Amygdala (tissue), 56 donors: ENCODE measurements around the gene FUS.
"Not testable (repeated sequence)": the region's sequence is repeated elsewhere in the genome, so short reads cannot be mapped to it uniquely, and the experiment has no call there.

ENCODE experiments used
- DNase-seq, 56 donors: peaks; one replicate each; lab custom pipeline; 2025; lab: John Stamatoyannopoulos, UW

Gene FUS

GRCh38 chr16:31143011-31143693, 36.8 kb upstream of the FUS start:
- no peak for DNase-seq

GRCh38 chr16:31143694-31144148, 36.2 kb upstream of the FUS start:
- DNase-seq, result no peak

- not testable (repeated sequence) for DNase-seq
These were observed 35.5 kb upstream of the FUS start for GRCh38 chr16:31144418-31144817.

- DNase-seq, result no peak
These were observed 34.4 kb upstream of the FUS start for GRCh38 chr16:31145398-31145990.

GRCh38 chr16:31147574-31147973, 32.4 kb upstream of the FUS start:
- DNase-seq, result no peak

GRCh38 chr16:31148281-31148728, 31.6 kb upstream of the FUS start:
- DNase-seq, result no peak

- DNase-seq, result no peak
These were observed 31.0 kb upstream of the FUS start for GRCh38 chr16:31148896-31149295.

- no peak for DNase-seq
These were observed 30.6 kb upstream of the FUS start for GRCh38 chr16:31149332-31149731.

- no peak for DNase-seq
These were observed 29.7 kb upstream of the FUS start, which contains the start of gene PRSS36 for GRCh38 chr16:31149894-31150890. TSS of gene PRSS36 (minus strand) at chr16:31150066. CDS start at chr16:31150035, 31 bp downstream.

GRCh38 chr16:31150976-31151375, 29.0 kb upstream of the FUS start:
- not testable (repeated sequence) for DNase-seq

- peak in 1 of 56 donors; percentile 31 for DNase-seq
These were observed 22.8 kb upstream of the FUS start for GRCh38 chr16:31157136-31157535.

- DNase-seq, result no peak
These were observed 12.6 kb upstream of the FUS start for GRCh38 chr16:31167315-31167714.

GRCh38 chr16:31168848-31169247, 11.1 kb upstream of the FUS start:
- no peak for DNase-seq

- DNase-seq, result not testable (repeated sequence)
These were observed 9.9 kb upstream of the FUS start for GRCh38 chr16:31170048-31170447.

- DNase-seq, result no peak
These were observed 2.8 kb upstream of the FUS start for GRCh38 chr16:31177136-31177535.

GRCh38 chr16:31179219-31179746, 656 bp upstream of the FUS start:
- DNase-seq, result peak in 1 of 56 donors; percentile 36

GRCh38 chr16:31181102-31181830, 1.3 kb downstream of the FUS start:
- peak in 5 of 56 donors; percentile 9 to 29 (median 18) for DNase-seq

GRCh38 chr16:31182391-31182790, 2.5 kb downstream of the FUS start:
- no peak for DNase-seq

- no peak for DNase-seq
These were observed 3.8 kb downstream of the FUS start for GRCh38 chr16:31183432-31184428.
